OCI-LY1 (cell line): ENCODE measurements around the gene C1orf52.

Experiments used
- CTCF ChIP-seq: fragments of 200-600 bp; sonication (generic), shearing (Covaris generic); IDR thresholded peaks from 2 replicates; pipeline ENCODE4 v1.5.1; 2017; ENCODE audit warnings: mild to moderate bottlenecking, antibody characterized with exemption, low read length, moderate library complexity, mixed read lengths
- EZH2 ChIP-seq: fragments of 200-600 bp; sonication (generic), shearing (Covaris generic); IDR thresholded peaks from 2 replicates; pipeline ENCODE4 v1.8.0; 2017; ENCODE audit warnings: borderline replicate concordance, mixed run types, mild to moderate bottlenecking, antibody characterized with exemption, low read length, moderate library complexity, mixed read lengths

GRCh38 chr1:85220756-85221201, 38.7 kb downstream of the C1orf52 start:
- TF ChIP-seq CTCF (no peak), EZH2 (no peak)
